HEK293T (cell line): ENCODE measurements around the gene AMFR.

ENCODE experiments used
- CTCF ChIA-PET: fragments of 350-600 bp; formaldehyde crosslinking; extraction: SDS; loops from one replicate; lab custom pipeline; 2021; ENCODE audit warnings: antibody characterized with exemption, inconsistent platforms; lab: Yijun Ruan, JAX
- POLR2A ChIA-PET: fragments of 350-600 bp; formaldehyde crosslinking; extraction: SDS; loops from one replicate; lab custom pipeline; 2020; ENCODE audit warnings: antibody characterized with exemption, inconsistent platforms; lab: Yijun Ruan, JAX
- DNase-seq: peaks from one replicate; pipeline ENCODE4 v3.0.0; 2012; ENCODE audit warnings: mixed read lengths; ENCODE audit errors: extremely low spot score
- ARNT ChIP-seq: fragments of 450-650 bp; IDR thresholded peaks from 2 replicates; pipeline ENCODE4 v1.6.1; 2017; ENCODE audit warnings: mild to moderate bottlenecking
- BHLHE40 ChIP-seq: fragments of 450-650 bp; IDR thresholded peaks from 2 replicates; pipeline ENCODE4 v1.6.1; 2016; ENCODE audit warnings: mild to moderate bottlenecking, moderate library complexity, borderline replicate concordance
- CTBP1 ChIP-seq: fragments of 450-650 bp; IDR thresholded peaks from 2 replicates; pipeline ENCODE4 v1.6.1; 2016; ENCODE audit warnings: borderline replicate concordance
- ELF4 ChIP-seq: fragments of 450-650 bp; IDR thresholded peaks from 2 replicates; pipeline ENCODE4 v1.6.1; 2017; ENCODE audit warnings: antibody characterized with exemption
- FOXA1 ChIP-seq: fragments of 450-650 bp; IDR thresholded peaks from 2 replicates; pipeline ENCODE4 v1.6.1; 2016; ENCODE audit warnings: mild to moderate bottlenecking
- FOXK2 ChIP-seq: fragments of 450-650 bp; IDR thresholded peaks from 2 replicates; pipeline ENCODE4 v1.6.1; 2016; ENCODE audit warnings: mild to moderate bottlenecking
- FOXM1 ChIP-seq: fragments of 450-650 bp; IDR thresholded peaks from 2 replicates; pipeline ENCODE4 v1.6.1; 2017; ENCODE audit warnings: mild to moderate bottlenecking, borderline replicate concordance
- HDGF ChIP-seq: fragments of 450-650 bp; IDR thresholded peaks from 2 replicates; pipeline ENCODE4 v1.6.1; 2017; ENCODE audit warnings: antibody characterized with exemption, borderline replicate concordance
- L3MBTL2 ChIP-seq: fragments of 450-650 bp; conservative IDR thresholded peaks from 2 replicates; pipeline ENCODE4 v1.6.1; 2016; ENCODE audit warnings: mild to moderate bottlenecking
- LEF1 ChIP-seq: fragments of 450-650 bp; IDR thresholded peaks from 2 replicates; pipeline ENCODE4 v1.6.1; 2017; ENCODE audit warnings: mild to moderate bottlenecking, borderline replicate concordance
- NFRKB ChIP-seq: fragments of 450-650 bp; IDR thresholded peaks from 2 replicates; pipeline ENCODE4 v1.6.1; 2016; ENCODE audit warnings: mild to moderate bottlenecking, moderate library complexity
- PKNOX1 ChIP-seq: fragments of 450-650 bp; IDR thresholded peaks from 2 replicates; pipeline ENCODE4 v1.6.1; 2016
- SP1 ChIP-seq: fragments of 450-650 bp; IDR thresholded peaks from 2 replicates; pipeline ENCODE4 v1.6.1; 2017
- SUZ12 ChIP-seq: fragments of 450-650 bp; IDR thresholded peaks from 2 replicates; pipeline ENCODE4 v1.6.1; 2016; ENCODE audit warnings: mild to moderate bottlenecking
- TARDBP ChIP-seq: fragments of 450-650 bp; IDR thresholded peaks from 2 replicates; pipeline ENCODE4 v1.6.1; 2016
- ZNF384 ChIP-seq: fragments of 450-650 bp; IDR thresholded peaks from 2 replicates; pipeline ENCODE4 v1.6.1; 2016

Gene AMFR

GRCh38 chr16:56420613-56421012 is 4.7 kb downstream of the AMFR start:
- TF ChIP-seq FOXM1 (no peak), ARNT (no peak), FOXA1 (no peak), TARDBP (no peak), SP1 (no peak), FOXK2 (no peak), LEF1 (no peak), CTBP1 (no peak), ELF4 (no peak), L3MBTL2 (no peak)
- POLR2A ChIA-PET = interaction anchor here (1.0 kb wide), 1 partner anchor 31 kb away, joined by 4 read pairs; the partner anchor contains the start of genes NUDT21 and OGFOD1
- CTCF ChIA-PET = no interaction called here
- DNase-seq = no peak

- TF ChIP-seq PKNOX1 = no peak
- TF ChIP-seq HDGF = no peak
- TF ChIP-seq TARDBP = no peak
- no peak for TF ChIP-seq NFRKB
- TF ChIP-seq CTBP1 = no peak
- TF ChIP-seq L3MBTL2 = no peak
- ChIA-PET CTCF (no interaction called here), POLR2A (interaction anchor here (1.0 kb wide), 1 partner anchor 31 kb away, joined by 4 read pairs; the partner anchor contains the start of genes NUDT21 and OGFOD1)
- DNase-seq = no peak
Observed at GRCh38 chr16:56419740-56420548, 5.4 kb downstream of the AMFR start.

- ChIA-PET POLR2A (no interaction called here), CTCF (interaction anchor here (0.6 kb wide), 1 partner anchor 1456 kb away, joined by 8 read pairs; no protein-coding TSS in a partner anchor)
- TF ChIP-seq ELF4 (no peak), TARDBP (no peak), HDGF (no peak), FOXA1 (no peak), LEF1 (no peak)
- DNase-seq = no peak
Observed at GRCh38 chr16:56417138-56417537, 8.2 kb downstream of the AMFR start.

- ChIA-PET CTCF (no interaction called here), POLR2A (no interaction called here)
- TF ChIP-seq ZNF384 (no peak), NFRKB (no peak), BHLHE40 (no peak), SUZ12 (no peak), ARNT (no peak), PKNOX1 (no peak), HDGF (no peak), FOXK2 (no peak), FOXA1 (no peak), TARDBP (no peak), ELF4 (no peak), L3MBTL2 (no peak), CTBP1 (no peak), SP1 (no peak), FOXM1 (no peak)
- DNase-seq = no peak
Observed at GRCh38 chr16:56415875-56416274, 9.5 kb downstream of the AMFR start.

GRCh38 chr16:56414366-56414765 is 11.0 kb downstream of the AMFR start:
- ChIA-PET CTCF (no interaction called here), POLR2A (no interaction called here)
- no peak for DNase-seq
- no peak for TF ChIP-seq SUZ12
- TF ChIP-seq FOXM1 = no peak
- TF ChIP-seq TARDBP = no peak
- TF ChIP-seq NFRKB = no peak
- TF ChIP-seq PKNOX1 = no peak
- no peak for TF ChIP-seq FOXA1
- TF ChIP-seq SP1 = no peak
- TF ChIP-seq ELF4 = no peak
- TF ChIP-seq L3MBTL2 = no peak
- TF ChIP-seq HDGF = no peak
- no peak for TF ChIP-seq FOXK2
- no peak for TF ChIP-seq ZNF384

GRCh38 chr16:56413381-56413780 is 12.0 kb downstream of the AMFR start:
- POLR2A ChIA-PET = interaction anchor here (0.7 kb wide), 1 partner anchor 379 kb away, joined by 3 read pairs; no protein-coding TSS in a partner anchor
- CTCF ChIA-PET = no interaction called here
- TF ChIP-seq ZNF384 (no peak), L3MBTL2 (no peak), LEF1 (no peak)
- no peak for DNase-seq

- ChIA-PET CTCF (no interaction called here), POLR2A (interaction anchor here (0.9 kb wide), 1 partner anchor 39 kb away, joined by 3 read pairs; the partner anchor contains the start of gene NUDT21)
- TF ChIP-seq FOXM1 (no peak), BHLHE40 (no peak), ZNF384 (no peak), NFRKB (no peak), PKNOX1 (no peak), L3MBTL2 (no peak)
- DNase-seq = no peak
Observed at GRCh38 chr16:56411624-56412023, 13.7 kb downstream of the AMFR start.
